GM23248 (cell line): ENCODE results near the gene DICER1.

Experiments
- EZH2 ChIP-seq: fragments of 200-600 bp; sonication (generic); IDR thresholded peaks from 2 replicates; pipeline ENCODE4 v1.6.1; 2018; ENCODE audit warnings: antibody characterized with exemption, mild to moderate bottlenecking; ENCODE audit not compliant: insufficient read depth, poor library complexity, severe bottlenecking
- EZH2phosphoT487 ChIP-seq: fragments of 200-600 bp; sonication (generic); IDR thresholded peaks from 2 replicates; pipeline ENCODE4 v1.6.1; 2018; ENCODE audit warnings: antibody characterized with exemption, moderate library complexity, mild to moderate bottlenecking, low read depth; ENCODE audit not compliant: insufficient read depth

GRCh38 chr14:95149441-95149840 lies 7.9 kb downstream of the DICER1 start:
- TF ChIP-seq EZH2, result no peak
- TF ChIP-seq EZH2phosphoT487, result no peak
